NCI-H748 treated with DMSO at 0.1 percent for 48 hours (cell line): ENCODE results near the gene RTN1.

Experiments used
- DNase-seq: peaks from one replicate; lab custom pipeline; 2025; lab: John Stamatoyannopoulos, UW

The RTN1 gene

GRCh38 chr14:59547310-59547709, 323.3 kb downstream of the RTN1 start:
- DNase-seq, result no peak
